Body of pancreas (tissue), 4 donors: ENCODE data around the gene TAC4. TPM values are rescaled to one million over a fixed set of nuclear protein-coding genes. Genes with fewer than 3 reads are reported as not detected.

Source experiments
- ATAC-seq: fragments of 150-250 bp; one replicate; pipeline ENCODE4 v1.9.1; 2016
- DNase-seq, 4 donors: peaks; one replicate each; pipeline ENCODE4 v3.0.0-alpha.2; 2019
- H3K27ac ChIP-seq, 4 donors: fragments of 200-600 bp; sonication (generic); 1 replicate in 3 of 4; 2 replicates in 1 of 4; pipeline versions ENCODE4 v1.5.1 to v1.6.1; 2016 to 2019; ENCODE audit warnings: mild to moderate bottlenecking in 1 of 4, mixed read lengths in 1 of 4, moderate library complexity in 1 of 4
- H3K27me3 ChIP-seq, 2 donors: fragments of 200-600 bp; sonication (generic); one replicate each; pipeline ENCODE4 v1.6.0; 2016; ENCODE audit warnings: mild to moderate bottlenecking in 1 of 2
- H3K36me3 ChIP-seq, 2 donors: fragments of 200-600 bp; sonication (generic); replicated peaks in 1 of 2; 2 replicates each; pipeline ENCODE4 v1.5.1; 2016; ENCODE audit warnings: low read depth in 2 of 2; ENCODE audit not compliant: insufficient read depth in 1 of 2
- H3K4me1 ChIP-seq: fragments of 200-600 bp; sonication (generic); one replicate; pipeline ENCODE4 v1.6.0; 2016
- H3K4me3 ChIP-seq, 2 donors: fragments of 200-600 bp; sonication (generic); 1 replicate in 1 of 2; 2 replicates in 1 of 2; pipeline ENCODE4 v1.5.1; 2016 to 2019
- H3K9me3 ChIP-seq, 3 donors: fragments of 200-600 bp; sonication (generic); 1 replicate in 2 of 3; 2 replicates in 1 of 3; pipeline ENCODE4 v1.5.1; 2016
- CTCF ChIP-seq, 7 experiments: fragments of 450-650 bp in 4 of 7; fragments of 200-600 bp in 3 of 7; sonication (generic) in 3 of 7; IDR thresholded peaks; one replicate each; pipeline ENCODE4 v1.5.1; 2016 to 2019; ENCODE audit warnings: antibody characterized with exemption in 7 of 7
- POLR2A ChIP-seq, 3 donors: fragments of 450-650 bp; IDR thresholded peaks; one replicate each; pipeline ENCODE4 v1.6.1; 2016; ENCODE audit warnings: antibody characterized with exemption in 3 of 3, mild to moderate bottlenecking in 2 of 3
- WGBS, 2 donors: methylation state at CpG; one replicate each; pipeline ENCODE4 v1.1.5; 2017; 5-methylcytosine and 5-hydroxymethylcytosine counted together
- intact Hi-C: fragments of 100-400 bp; cut with DNase I; formaldehyde crosslinking; loops from one replicate; pipeline ENCODE4 v1.15.1; 2023
- total RNA-seq, 2 donors: library from RNA; depleted of rRNA; stranded (reverse); fragments of >200 nt; gene quantifications; one replicate each; pipeline ENCODE4 v1.1.0, GENCODE V29; 2016

Gene TAC4
- total RNA-seq, 2 donors from 2014 or later, result not detected

DNA sequence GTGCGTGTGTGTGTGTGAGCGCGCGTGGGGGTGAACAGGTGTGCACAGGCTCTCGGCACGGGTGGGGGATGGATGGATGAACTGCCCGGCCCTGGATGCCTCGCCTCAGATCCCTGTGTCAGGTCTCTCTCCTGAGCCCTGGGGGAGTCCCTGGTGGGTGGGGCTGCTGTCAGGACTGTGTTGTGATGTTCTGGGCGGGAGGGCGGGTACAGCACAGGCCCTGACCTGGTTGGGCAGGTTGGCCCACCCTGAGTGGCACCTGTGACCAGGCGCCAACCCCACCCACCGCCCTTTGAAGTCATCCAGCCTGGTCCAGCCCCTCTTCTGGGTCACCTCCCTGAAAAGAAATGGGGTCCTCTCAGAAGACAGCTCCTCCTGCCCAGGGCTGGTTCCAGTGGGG is 41.6 kb upstream of the TAC4 start:
- no peak for ATAC-seq
- TF ChIP-seq CTCF (IDR thresholded peaks at IDR 0.05) (no peak), POLR2A (IDR thresholded peaks at IDR 0.05) (no peak)
- H3K27me3 ChIP-seq, result no peaks in the 10 kb centered on the region
- H3K4me1 ChIP-seq, result peaks cover 31% of the 10 kb centered on the region
- intact Hi-C loops, result no loop called here
- no peaks in the 10 kb centered on the region for H3K9me3 ChIP-seq
- no peak for DNase-seq
- 84 to 92% methylated on average over 8 to 12 of the region's 12 CpGs for WGBS, 2 donors
- H3K36me3 ChIP-seq, result no peaks in the 10 kb centered on the region
- H3K4me3 ChIP-seq, result no peak overlapping the region
- H3K27ac ChIP-seq, result no peak overlapping the region

GRCh38 chr17:49887744-49888360 is 40.0 kb upstream of the TAC4 start:
- H3K4me3 ChIP-seq, result no peak overlapping the region

GRCh38 chr17:49887086-49887743 is 39.3 kb upstream of the TAC4 start:
- DNase-seq (peak; percentile 69 to 87 (median 78)), ATAC-seq (peak; percentile 90)
- TF ChIP-seq CTCF (IDR thresholded peaks at IDR 0.05) (no peak), POLR2A (IDR thresholded peaks at IDR 0.05) (peak in 2 of 3 donors; percentile 5 to 21)
- Histone ChIP-seq H3K27ac (peak overlapping the region; percentile 61 to 76 (median 65)), H3K4me1 (peaks cover 28% of the 10 kb centered on the region), H3K4me3 (no peak overlapping the region), H3K27me3 (no peaks in the 10 kb centered on the region), H3K9me3 (no peaks in the 10 kb centered on the region), H3K36me3 (no peaks in the 10 kb centered on the region)
- whole genome bisulfite sequencing, 2 donors, result 29 to 45% methylated on average over 3 to 7 of the region's 7 CpGs
- intact Hi-C loops, result no loop called here

More at GRCh38 chr17:49887744-49888360, 40.0 kb upstream of the TAC4 start:
- peak overlapping the region; percentile 61 to 76 (median 65) for H3K27ac ChIP-seq
- DNase-seq, result peak; percentile 23 to 54 (median 48)
- no peaks in the 10 kb centered on the region for H3K27me3 ChIP-seq
- H3K4me1 ChIP-seq, result peaks cover 31% of the 10 kb centered on the region
- intact Hi-C loops, result no loop called here
- H3K9me3 ChIP-seq, result no peaks in the 10 kb centered on the region
- WGBS, 2 donors, result 66 to 79% methylated on average over 7 to 9 of the region's 9 CpGs
- ATAC-seq, result peak; percentile 39
- no peaks in the 10 kb centered on the region for H3K36me3 ChIP-seq
- no peak for TF ChIP-seq CTCF (IDR thresholded peaks at IDR 0.05)

DNA sequence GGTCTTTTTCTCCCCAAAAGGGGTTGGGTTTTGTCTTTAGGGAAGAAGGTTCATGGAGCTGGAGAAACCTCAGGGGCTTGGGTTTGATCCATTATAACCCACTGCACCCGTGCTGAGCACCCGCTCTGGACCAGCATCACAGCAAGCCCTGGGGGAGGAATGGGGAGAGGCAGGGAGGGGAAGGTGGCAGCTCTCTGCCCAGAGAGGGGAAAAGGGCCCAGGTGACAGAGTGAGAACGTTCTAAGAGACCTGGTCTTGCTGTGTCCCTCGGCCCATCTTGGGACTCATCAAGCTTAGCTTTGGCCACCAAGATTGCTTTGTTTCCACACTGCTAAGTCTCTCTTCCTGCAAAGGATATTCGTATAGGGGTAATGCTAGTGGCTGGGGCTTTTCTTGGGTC is 38.2 kb upstream of the TAC4 start:
- TF ChIP-seq POLR2A (IDR thresholded peaks at IDR 0.05), result no peak
- no peak for TF ChIP-seq CTCF (IDR thresholded peaks at IDR 0.05)
- Histone ChIP-seq H3K27me3 (no peaks in the 10 kb centered on the region), H3K36me3 (no peaks in the 10 kb centered on the region), H3K4me3 (no peak overlapping the region), H3K9me3 (no peaks in the 10 kb centered on the region), H3K4me1 (peaks cover 28% of the 10 kb centered on the region), H3K27ac (peak overlapping the region in 3 of 4 donors; percentile 45 to 76 (median 62))
- no peak for ATAC-seq
- DNase-seq, result no peak
- 67 to 81% methylated on average over 5 of the region's 5 CpGs for WGBS, 2 donors
- intact Hi-C loops, result no loop called here
